ENCODE data around the gene WNT6.

DNA sequence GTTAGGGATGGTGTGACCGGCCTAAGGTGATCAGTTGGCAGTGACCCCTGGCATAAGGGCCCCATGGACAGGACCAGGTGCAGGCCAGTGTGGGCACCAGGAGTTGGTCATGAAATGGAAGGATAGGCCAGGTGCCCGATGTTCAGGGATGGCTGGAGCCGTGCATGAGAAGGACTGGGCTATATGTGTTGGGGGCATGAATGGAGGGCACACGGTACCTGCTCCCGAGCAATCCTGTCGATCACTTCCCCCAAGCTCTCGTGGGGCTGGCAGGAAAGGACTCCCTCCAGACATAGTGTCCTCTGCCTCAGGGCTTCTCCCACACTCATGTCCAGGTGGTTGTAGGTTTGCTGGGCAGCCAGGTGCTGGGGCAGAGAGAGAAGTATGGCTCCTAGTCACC lies 35.6 kb upstream of the WNT6 start:
- TF ChIP-seq CTCF (conservative IDR thresholded peaks at IDR 0.05; ENCODE audit: low read depth, low read length), result no peak
- TF ChIP-seq EZH2phosphoT487 (IDR thresholded peaks at IDR 0.05; ENCODE audit: borderline replicate concordance, low read length), result no peak
- no peak for TF ChIP-seq EZH2 (IDR thresholded peaks at IDR 0.05; ENCODE audit: low read length, unreplicated experiment)

Data from PC-3 (cell line).